ENCODE data around the gene ARHGEF40.

Gene ARHGEF40

GRCh38 chr14:21136024-21136423 is 65.9 kb downstream of the ARHGEF40 start:
- peak; percentile 0 for DNase-seq
